ENCODE results near the gene ULK3.
A peak's percentile ranks its signal among the peaks of the same experiment; 100 is the strongest.

ULK3 gene

GRCh38 chr15:74826921-74827320 is 16.0 kb downstream of the ULK3 start:
- TF ChIP-seq SPI1 (IDR thresholded peaks at IDR 0.05; ENCODE audit: borderline replicate concordance, low read depth) (no peak), GABPA (IDR thresholded peaks at IDR 0.05; ENCODE audit: low read depth) (no peak), POLR2AphosphoS5 (IDR thresholded peaks at IDR 0.05; ENCODE audit: low read depth) (no peak)
- TF ChIP-seq, protein P1, sequence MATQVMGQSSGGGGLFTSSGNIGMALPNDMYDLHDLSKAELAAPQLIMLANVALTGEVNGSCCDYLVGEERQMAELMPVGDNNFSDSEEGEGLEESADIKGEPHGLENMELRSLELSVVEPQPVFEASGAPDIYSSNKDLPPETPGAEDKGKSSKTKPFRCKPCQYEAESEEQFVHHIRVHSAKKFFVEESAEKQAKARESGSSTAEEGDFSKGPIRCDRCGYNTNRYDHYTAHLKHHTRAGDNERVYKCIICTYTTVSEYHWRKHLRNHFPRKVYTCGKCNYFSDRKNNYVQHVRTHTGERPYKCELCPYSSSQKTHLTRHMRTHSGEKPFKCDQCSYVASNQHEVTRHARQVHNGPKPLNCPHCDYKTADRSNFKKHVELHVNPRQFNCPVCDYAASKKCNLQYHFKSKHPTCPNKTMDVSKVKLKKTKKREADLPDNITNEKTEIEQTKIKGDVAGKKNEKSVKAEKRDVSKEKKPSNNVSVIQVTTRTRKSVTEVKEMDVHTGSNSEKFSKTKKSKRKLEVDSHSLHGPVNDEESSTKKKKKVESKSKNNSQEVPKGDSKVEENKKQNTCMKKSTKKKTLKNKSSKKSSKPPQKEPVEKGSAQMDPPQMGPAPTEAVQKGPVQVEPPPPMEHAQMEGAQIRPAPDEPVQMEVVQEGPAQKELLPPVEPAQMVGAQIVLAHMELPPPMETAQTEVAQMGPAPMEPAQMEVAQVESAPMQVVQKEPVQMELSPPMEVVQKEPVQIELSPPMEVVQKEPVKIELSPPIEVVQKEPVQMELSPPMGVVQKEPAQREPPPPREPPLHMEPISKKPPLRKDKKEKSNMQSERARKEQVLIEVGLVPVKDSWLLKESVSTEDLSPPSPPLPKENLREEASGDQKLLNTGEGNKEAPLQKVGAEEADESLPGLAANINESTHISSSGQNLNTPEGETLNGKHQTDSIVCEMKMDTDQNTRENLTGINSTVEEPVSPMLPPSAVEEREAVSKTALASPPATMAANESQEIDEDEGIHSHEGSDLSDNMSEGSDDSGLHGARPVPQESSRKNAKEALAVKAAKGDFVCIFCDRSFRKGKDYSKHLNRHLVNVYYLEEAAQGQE (IDR thresholded peaks at IDR 0.05; ENCODE audit: insufficient replicate concordance, low read depth) = no peak
- TF ChIP-seq, protein P2, sequence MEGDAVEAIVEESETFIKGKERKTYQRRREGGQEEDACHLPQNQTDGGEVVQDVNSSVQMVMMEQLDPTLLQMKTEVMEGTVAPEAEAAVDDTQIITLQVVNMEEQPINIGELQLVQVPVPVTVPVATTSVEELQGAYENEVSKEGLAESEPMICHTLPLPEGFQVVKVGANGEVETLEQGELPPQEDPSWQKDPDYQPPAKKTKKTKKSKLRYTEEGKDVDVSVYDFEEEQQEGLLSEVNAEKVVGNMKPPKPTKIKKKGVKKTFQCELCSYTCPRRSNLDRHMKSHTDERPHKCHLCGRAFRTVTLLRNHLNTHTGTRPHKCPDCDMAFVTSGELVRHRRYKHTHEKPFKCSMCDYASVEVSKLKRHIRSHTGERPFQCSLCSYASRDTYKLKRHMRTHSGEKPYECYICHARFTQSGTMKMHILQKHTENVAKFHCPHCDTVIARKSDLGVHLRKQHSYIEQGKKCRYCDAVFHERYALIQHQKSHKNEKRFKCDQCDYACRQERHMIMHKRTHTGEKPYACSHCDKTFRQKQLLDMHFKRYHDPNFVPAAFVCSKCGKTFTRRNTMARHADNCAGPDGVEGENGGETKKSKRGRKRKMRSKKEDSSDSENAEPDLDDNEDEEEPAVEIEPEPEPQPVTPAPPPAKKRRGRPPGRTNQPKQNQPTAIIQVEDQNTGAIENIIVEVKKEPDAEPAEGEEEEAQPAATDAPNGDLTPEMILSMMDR (IDR thresholded peaks at IDR 0.05; ENCODE audit: insufficient read depth, low read length) = no peak
- Histone ChIP-seq H3K27me3 (ENCODE audit: insufficient read depth, poor library complexity, severe bottlenecking) (peaks cover 16% of the 10 kb centered on the region), H3K4me3 (replicated peaks; ENCODE audit: insufficient read depth, low read length) (no peak overlapping the region), H3K27ac (replicated peaks) (no peak overlapping the region)
- no peak for DNase-seq (ENCODE audit: low read depth in 1 of 2, low spot score in 1 of 2)

- no peak within 1 kb of the TSS for H3K27ac ChIP-seq (replicated peaks)
- no peak within 1 kb of the TSS for H3K4me3 ChIP-seq (replicated peaks; ENCODE audit: insufficient read depth, low read length)
- DNase-seq (ENCODE audit: low read depth in 1 of 2, low spot score in 1 of 2) = no peak
- TF ChIP-seq, protein P1 (IDR thresholded peaks at IDR 0.05; ENCODE audit: insufficient replicate concordance, low read depth) = peak; percentile 91
- no peak for TF ChIP-seq SPI1 (IDR thresholded peaks at IDR 0.05; ENCODE audit: borderline replicate concordance, low read depth)
- peaks cover 16% of the 10 kb centered on the region for H3K27me3 ChIP-seq (ENCODE audit: insufficient read depth, poor library complexity, severe bottlenecking)
Measured at GRCh38 chr15:74826364-74826819, 16.6 kb downstream of the ULK3 start, which contains the start of gene CPLX3. Gene CPLX3, plus strand, starts transcription at chr15:74826627. Its CDS starts 77 bp downstream, at chr15:74826704.

GRCh38 chr15:74825866-74826265 is 17.1 kb downstream of the ULK3 start:
- peaks cover 16% of the 10 kb centered on the region for H3K27me3 ChIP-seq (ENCODE audit: insufficient read depth, poor library complexity, severe bottlenecking)
- H3K4me3 ChIP-seq (replicated peaks; ENCODE audit: insufficient read depth, low read length) = no peak overlapping the region
- TF ChIP-seq, protein P1 (IDR thresholded peaks at IDR 0.05; ENCODE audit: insufficient replicate concordance, low read depth) = no peak
- TF ChIP-seq SPI1 (IDR thresholded peaks at IDR 0.05; ENCODE audit: borderline replicate concordance, low read depth) (no peak), GABPA (IDR thresholded peaks at IDR 0.05; ENCODE audit: low read depth) (no peak), POLR2AphosphoS5 (IDR thresholded peaks at IDR 0.05; ENCODE audit: low read depth) (no peak)
- TF ChIP-seq, protein P2 (IDR thresholded peaks at IDR 0.05; ENCODE audit: insufficient read depth, low read length) = no peak
- DNase-seq (ENCODE audit: low read depth in 1 of 2, low spot score in 1 of 2) = no peak
- H3K27ac ChIP-seq (replicated peaks) = no peak overlapping the region
